ENCODE measurements around the gene SORCS1. TPM values are rescaled to one million over a fixed set of nuclear protein-coding genes. Genes with fewer than 3 reads are reported as not detected.

SORCS1 gene
- total and polyA plus RNA-seq, 2 experiments from 2014 or later = 2.9 to 8.9 TPM

DNA sequence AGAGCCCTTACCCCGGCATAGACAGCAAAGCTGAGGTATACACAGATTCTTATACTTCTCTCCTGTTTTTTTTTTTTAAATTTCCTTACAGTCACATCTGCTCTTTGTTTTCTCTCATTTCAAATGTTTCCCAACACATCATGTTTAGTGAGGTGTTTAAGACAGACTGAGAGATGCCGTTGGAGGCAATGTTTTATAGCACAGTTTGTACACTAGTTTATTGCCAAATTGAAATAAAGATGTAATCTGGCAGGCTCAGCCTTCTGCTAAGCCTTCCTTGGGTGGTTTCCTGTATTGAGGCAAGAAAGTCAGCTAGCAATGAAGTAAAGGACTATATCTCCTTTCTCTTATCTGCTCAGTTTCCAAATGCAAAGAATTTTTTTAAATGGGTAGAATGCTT lies 393.4 kb downstream of the SORCS1 start:
- H3K4me3 ChIP-seq = no peak overlapping the region
- ATAC-seq (no peak), DNase-seq (ENCODE audit: low spot score) (no peak)
- H3K27me3 ChIP-seq (ENCODE audit: insufficient read depth) = no peaks in the 10 kb centered on the region
- H3K9me2 ChIP-seq (ENCODE audit: insufficient read depth) = no peaks in the 10 kb centered on the region
- H3K4me3 Mint-ChIP-seq = no peak overlapping the region
- H3K9me3 Mint-ChIP-seq = no peaks in the 10 kb centered on the region; the same call in 2 of the 3 replicates
- no peak overlapping the region for H3K27ac ChIP-seq (ENCODE audit: low read depth)
- H4K20me1 ChIP-seq (replicated peaks; ENCODE audit: insufficient read depth) = no peaks in the 10 kb centered on the region; the same call in 1 of the 2 replicates
- H2AFZ ChIP-seq = no peak overlapping the region
- no peaks in the 10 kb centered on the region for H3K36me3 Mint-ChIP-seq (ENCODE audit: low read depth)
- no peaks in the 10 kb centered on the region for H3K79me2 ChIP-seq (replicated peaks; ENCODE audit: insufficient read depth)
- peaks cover 3% of the 10 kb centered on the region; the same call in 1 of the 2 replicates for H3K4me1 ChIP-seq (ENCODE audit: insufficient read depth)
- TF ChIP-seq NANOG (IDR thresholded peaks at IDR 0.05; ENCODE audit: borderline replicate concordance) = no peak
- TF ChIP-seq, protein P1, sequence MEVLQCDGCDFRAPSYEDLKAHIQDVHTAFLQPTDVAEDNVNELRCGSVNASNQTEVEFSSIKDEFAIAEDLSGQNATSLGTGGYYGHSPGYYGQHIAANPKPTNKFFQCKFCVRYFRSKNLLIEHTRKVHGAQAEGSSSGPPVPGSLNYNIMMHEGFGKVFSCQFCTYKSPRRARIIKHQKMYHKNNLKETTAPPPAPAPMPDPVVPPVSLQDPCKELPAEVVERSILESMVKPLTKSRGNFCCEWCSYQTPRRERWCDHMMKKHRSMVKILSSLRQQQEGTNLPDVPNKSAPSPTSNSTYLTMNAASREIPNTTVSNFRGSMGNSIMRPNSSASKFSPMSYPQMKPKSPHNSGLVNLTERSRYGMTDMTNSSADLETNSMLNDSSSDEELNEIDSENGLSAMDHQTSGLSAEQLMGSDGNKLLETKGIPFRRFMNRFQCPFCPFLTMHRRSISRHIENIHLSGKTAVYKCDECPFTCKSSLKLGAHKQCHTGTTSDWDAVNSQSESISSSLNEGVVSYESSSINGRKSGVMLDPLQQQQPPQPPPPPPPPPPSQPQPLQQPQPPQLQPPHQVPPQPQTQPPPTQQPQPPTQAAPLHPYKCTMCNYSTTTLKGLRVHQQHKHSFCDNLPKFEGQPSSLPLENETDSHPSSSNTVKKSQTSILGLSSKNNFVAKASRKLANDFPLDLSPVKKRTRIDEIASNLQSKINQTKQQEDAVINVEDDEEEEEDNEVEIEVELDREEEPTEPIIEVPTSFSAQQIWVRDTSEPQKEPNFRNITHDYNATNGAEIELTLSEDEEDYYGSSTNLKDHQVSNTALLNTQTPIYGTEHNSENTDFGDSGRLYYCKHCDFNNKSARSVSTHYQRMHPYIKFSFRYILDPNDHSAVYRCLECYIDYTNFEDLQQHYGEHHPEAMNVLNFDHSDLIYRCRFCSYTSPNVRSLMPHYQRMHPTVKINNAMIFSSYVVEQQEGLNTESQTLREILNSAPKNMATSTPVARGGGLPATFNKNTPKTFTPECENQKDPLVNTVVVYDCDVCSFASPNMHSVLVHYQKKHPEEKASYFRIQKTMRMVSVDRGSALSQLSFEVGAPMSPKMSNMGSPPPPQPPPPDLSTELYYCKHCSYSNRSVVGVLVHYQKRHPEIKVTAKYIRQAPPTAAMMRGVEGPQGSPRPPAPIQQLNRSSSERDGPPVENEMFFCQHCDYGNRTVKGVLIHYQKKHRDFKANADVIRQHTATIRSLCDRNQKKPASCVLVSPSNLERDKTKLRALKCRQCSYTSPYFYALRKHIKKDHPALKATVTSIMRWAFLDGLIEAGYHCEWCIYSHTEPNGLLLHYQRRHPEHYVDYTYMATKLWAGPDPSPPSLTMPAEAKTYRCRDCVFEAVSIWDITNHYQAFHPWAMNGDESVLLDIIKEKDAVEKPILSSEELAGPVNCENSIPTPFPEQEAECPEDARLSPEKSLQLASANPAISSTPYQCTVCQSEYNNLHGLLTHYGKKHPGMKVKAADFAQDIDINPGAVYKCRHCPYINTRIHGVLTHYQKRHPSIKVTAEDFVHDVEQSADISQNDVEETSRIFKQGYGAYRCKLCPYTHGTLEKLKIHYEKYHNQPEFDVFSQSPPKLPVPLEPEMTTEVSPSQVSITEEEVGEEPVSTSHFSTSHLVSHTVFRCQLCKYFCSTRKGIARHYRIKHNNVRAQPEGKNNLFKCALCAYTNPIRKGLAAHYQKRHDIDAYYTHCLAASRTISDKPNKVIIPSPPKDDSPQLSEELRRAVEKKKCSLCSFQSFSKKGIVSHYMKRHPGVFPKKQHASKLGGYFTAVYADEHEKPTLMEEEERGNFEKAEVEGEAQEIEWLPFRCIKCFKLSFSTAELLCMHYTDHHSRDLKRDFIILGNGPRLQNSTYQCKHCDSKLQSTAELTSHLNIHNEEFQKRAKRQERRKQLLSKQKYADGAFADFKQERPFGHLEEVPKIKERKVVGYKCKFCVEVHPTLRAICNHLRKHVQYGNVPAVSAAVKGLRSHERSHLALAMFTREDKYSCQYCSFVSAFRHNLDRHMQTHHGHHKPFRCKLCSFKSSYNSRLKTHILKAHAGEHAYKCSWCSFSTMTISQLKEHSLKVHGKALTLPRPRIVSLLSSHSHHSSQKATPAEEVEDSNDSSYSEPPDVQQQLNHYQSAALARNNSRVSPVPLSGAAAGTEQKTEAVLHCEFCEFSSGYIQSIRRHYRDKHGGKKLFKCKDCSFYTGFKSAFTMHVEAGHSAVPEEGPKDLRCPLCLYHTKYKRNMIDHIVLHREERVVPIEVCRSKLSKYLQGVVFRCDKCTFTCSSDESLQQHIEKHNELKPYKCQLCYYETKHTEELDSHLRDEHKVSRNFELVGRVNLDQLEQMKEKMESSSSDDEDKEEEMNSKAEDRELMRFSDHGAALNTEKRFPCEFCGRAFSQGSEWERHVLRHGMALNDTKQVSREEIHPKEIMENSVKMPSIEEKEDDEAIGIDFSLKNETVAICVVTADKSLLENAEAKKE (CRISPR knock-in tag; IDR thresholded peaks at IDR 0.05) = no peak
- no peak for TF ChIP-seq EZH2phosphoT487 (IDR thresholded peaks at IDR 0.05; ENCODE audit: unreplicated experiment)
- TF ChIP-seq, protein P2, sequence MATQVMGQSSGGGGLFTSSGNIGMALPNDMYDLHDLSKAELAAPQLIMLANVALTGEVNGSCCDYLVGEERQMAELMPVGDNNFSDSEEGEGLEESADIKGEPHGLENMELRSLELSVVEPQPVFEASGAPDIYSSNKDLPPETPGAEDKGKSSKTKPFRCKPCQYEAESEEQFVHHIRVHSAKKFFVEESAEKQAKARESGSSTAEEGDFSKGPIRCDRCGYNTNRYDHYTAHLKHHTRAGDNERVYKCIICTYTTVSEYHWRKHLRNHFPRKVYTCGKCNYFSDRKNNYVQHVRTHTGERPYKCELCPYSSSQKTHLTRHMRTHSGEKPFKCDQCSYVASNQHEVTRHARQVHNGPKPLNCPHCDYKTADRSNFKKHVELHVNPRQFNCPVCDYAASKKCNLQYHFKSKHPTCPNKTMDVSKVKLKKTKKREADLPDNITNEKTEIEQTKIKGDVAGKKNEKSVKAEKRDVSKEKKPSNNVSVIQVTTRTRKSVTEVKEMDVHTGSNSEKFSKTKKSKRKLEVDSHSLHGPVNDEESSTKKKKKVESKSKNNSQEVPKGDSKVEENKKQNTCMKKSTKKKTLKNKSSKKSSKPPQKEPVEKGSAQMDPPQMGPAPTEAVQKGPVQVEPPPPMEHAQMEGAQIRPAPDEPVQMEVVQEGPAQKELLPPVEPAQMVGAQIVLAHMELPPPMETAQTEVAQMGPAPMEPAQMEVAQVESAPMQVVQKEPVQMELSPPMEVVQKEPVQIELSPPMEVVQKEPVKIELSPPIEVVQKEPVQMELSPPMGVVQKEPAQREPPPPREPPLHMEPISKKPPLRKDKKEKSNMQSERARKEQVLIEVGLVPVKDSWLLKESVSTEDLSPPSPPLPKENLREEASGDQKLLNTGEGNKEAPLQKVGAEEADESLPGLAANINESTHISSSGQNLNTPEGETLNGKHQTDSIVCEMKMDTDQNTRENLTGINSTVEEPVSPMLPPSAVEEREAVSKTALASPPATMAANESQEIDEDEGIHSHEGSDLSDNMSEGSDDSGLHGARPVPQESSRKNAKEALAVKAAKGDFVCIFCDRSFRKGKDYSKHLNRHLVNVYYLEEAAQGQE (IDR thresholded peaks at IDR 0.05; ENCODE audit: unreplicated experiment) = no peak
- no peak for TF ChIP-seq JUNB (IDR thresholded peaks at IDR 0.05; ENCODE audit: unreplicated experiment)
- no peak for TF ChIP-seq ZNF114 (CRISPR knock-in tag; IDR thresholded peaks at IDR 0.05)
- TF ChIP-seq, protein P3, sequence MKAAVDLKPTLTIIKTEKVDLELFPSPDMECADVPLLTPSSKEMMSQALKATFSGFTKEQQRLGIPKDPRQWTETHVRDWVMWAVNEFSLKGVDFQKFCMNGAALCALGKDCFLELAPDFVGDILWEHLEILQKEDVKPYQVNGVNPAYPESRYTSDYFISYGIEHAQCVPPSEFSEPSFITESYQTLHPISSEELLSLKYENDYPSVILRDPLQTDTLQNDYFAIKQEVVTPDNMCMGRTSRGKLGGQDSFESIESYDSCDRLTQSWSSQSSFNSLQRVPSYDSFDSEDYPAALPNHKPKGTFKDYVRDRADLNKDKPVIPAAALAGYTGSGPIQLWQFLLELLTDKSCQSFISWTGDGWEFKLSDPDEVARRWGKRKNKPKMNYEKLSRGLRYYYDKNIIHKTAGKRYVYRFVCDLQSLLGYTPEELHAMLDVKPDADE (IDR thresholded peaks at IDR 0.05) = no peak
- TF ChIP-seq, protein P4, sequence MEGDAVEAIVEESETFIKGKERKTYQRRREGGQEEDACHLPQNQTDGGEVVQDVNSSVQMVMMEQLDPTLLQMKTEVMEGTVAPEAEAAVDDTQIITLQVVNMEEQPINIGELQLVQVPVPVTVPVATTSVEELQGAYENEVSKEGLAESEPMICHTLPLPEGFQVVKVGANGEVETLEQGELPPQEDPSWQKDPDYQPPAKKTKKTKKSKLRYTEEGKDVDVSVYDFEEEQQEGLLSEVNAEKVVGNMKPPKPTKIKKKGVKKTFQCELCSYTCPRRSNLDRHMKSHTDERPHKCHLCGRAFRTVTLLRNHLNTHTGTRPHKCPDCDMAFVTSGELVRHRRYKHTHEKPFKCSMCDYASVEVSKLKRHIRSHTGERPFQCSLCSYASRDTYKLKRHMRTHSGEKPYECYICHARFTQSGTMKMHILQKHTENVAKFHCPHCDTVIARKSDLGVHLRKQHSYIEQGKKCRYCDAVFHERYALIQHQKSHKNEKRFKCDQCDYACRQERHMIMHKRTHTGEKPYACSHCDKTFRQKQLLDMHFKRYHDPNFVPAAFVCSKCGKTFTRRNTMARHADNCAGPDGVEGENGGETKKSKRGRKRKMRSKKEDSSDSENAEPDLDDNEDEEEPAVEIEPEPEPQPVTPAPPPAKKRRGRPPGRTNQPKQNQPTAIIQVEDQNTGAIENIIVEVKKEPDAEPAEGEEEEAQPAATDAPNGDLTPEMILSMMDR (conservative IDR thresholded peaks at IDR 0.05; ENCODE audit: low read depth in 2 of 2) = no peak
- no peak for TF ChIP-seq EZH2 (IDR thresholded peaks at IDR 0.05; ENCODE audit: low read depth, unreplicated experiment)
- TF ChIP-seq POLR2AphosphoS5 (IDR thresholded peaks at IDR 0.05; ENCODE audit: low read depth) = no peak
- TF ChIP-seq CREB1 (CRISPR knock-in tag; IDR thresholded peaks at IDR 0.05; ENCODE audit: low read depth) = no peak
- TF ChIP-seq ZNF331 (CRISPR knock-in tag; IDR thresholded peaks at IDR 0.05; ENCODE audit: low read depth) = no peak
- no peak for TF ChIP-seq STAT1 (IDR thresholded peaks at IDR 0.05; ENCODE audit: unreplicated experiment)
- peaks cover 16% of the 10 kb centered on the region for H3K4me1 Mint-ChIP-seq
- H3K36me3 ChIP-seq (ENCODE audit: insufficient read depth) = no peaks in the 10 kb centered on the region
- H3K27ac Mint-ChIP-seq = no peak overlapping the region
- no peaks in the 10 kb centered on the region for H3K27me3 Mint-ChIP-seq (ENCODE audit: insufficient read depth, low read depth, poor library complexity)
- no peaks in the 10 kb centered on the region for H3F3A ChIP-seq (replicated peaks; ENCODE audit: low read depth)
- no peak overlapping the region for H3K4me2 ChIP-seq

Measured in GM23338 (cell line).